ENCODE data around the gene MED15. TPM values are rescaled to one million over a fixed set of nuclear protein-coding genes. Genes with fewer than 3 reads are reported as not detected.

MED15 gene
- total RNA-seq, 4 donors from 2014 or later = 16.5 to 110 (median 38.6) TPM

- Histone ChIP-seq H3K27ac (peak within 1 kb of the TSS; percentile 93 to 98), H3K4me1 (peaks cover 9 to 11% of the 10 kb centered on the region in 2 donors), H3K9me3 (no peaks in the 10 kb centered on the region), H3K36me3 (no peaks in the 10 kb centered on the region), H3K4me3 (peak within 1 kb of the TSS; percentile 72 to 88), H3K27me3 (no peaks in the 10 kb centered on the region)
- TF ChIP-seq POLR2A (IDR thresholded peaks at IDR 0.05) = no peak
- no peak for TF ChIP-seq CTCF (IDR thresholded peaks at IDR 0.05)
- DNase-seq = peak in 1 of 2 donors; percentile 34
- intact Hi-C loops (cut with DNase I; ENCODE audit: low total_unique reads) = loop anchor here (10.0 kb wide), 1 partner anchor 60 kb away; the partner anchor contains the start of gene SCARF2
Observed at GRCh38 chr22:20494978-20495860, 12.2 kb upstream of the MED15 start, which contains the start of gene KLHL22. KLHL22 (minus strand) TSS chr22:20495795; CDS start chr22:20489211, 6,584 bp downstream.

GRCh38 chr22:20495861-20496681, 11.3 kb upstream of the MED15 start:
- H3K4me3 ChIP-seq = peak overlapping the region; percentile 72 to 88
- no peaks in the 10 kb centered on the region for H3K36me3 ChIP-seq
- TF ChIP-seq CTCF (IDR thresholded peaks at IDR 0.05) (peak; percentile 87 to 92 (median 89)), POLR2A (IDR thresholded peaks at IDR 0.05) (peak; percentile 59 to 74)
- H3K27me3 ChIP-seq = no peaks in the 10 kb centered on the region
- DNase-seq = peak; percentile 87 to 92
- intact Hi-C loops (cut with DNase I; ENCODE audit: low total_unique reads) = loop anchor here (10.0 kb wide), 1 partner anchor 61 kb away; the partner anchor contains the start of gene SCARF2
- H3K9me3 ChIP-seq = no peaks in the 10 kb centered on the region
- peak overlapping the region; percentile 93 to 98 for H3K27ac ChIP-seq
- peaks cover 9 to 11% of the 10 kb centered on the region in 2 donors for H3K4me1 ChIP-seq

GRCh38 chr22:20497426-20497825, 10.0 kb upstream of the MED15 start:
- H3K9me3 ChIP-seq = no peaks in the 10 kb centered on the region
- no peak for TF ChIP-seq POLR2A (IDR thresholded peaks at IDR 0.05)
- no peak for TF ChIP-seq CTCF (IDR thresholded peaks at IDR 0.05)
- H3K27me3 ChIP-seq = no peaks in the 10 kb centered on the region
- H3K4me1 ChIP-seq = peaks cover 9 to 11% of the 10 kb centered on the region in 2 donors
- no peak overlapping the region for H3K27ac ChIP-seq
- intact Hi-C loops (cut with DNase I; ENCODE audit: low total_unique reads) = loop anchor here (10.0 kb wide), 1 partner anchor 63 kb away; the partner anchor contains the start of gene SCARF2
- no peak for DNase-seq
- no peaks in the 10 kb centered on the region for H3K36me3 ChIP-seq
- H3K4me3 ChIP-seq = no peak overlapping the region

GRCh38 chr22:20498913-20499312, 8.5 kb upstream of the MED15 start:
- Histone ChIP-seq H3K9me3 (no peaks in the 10 kb centered on the region), H3K27me3 (no peaks in the 10 kb centered on the region), H3K4me3 (no peak overlapping the region), H3K4me1 (peaks cover 6 to 8% of the 10 kb centered on the region in 2 donors), H3K36me3 (no peaks in the 10 kb centered on the region), H3K27ac (no peak overlapping the region)
- no peak for DNase-seq
- TF ChIP-seq POLR2A (IDR thresholded peaks at IDR 0.05) (no peak), CTCF (IDR thresholded peaks at IDR 0.05) (no peak)
- intact Hi-C loops (cut with DNase I; ENCODE audit: low total_unique reads) = loop anchor here (10.0 kb wide), 1 partner anchor 64 kb away; the partner anchor contains the start of gene SCARF2

Data from uterus (tissue), 4 donors.